ENCODE data around the gene BAIAP2L2.
A peak's percentile ranks its signal among the peaks of the same experiment; 100 is the strongest.

BAIAP2L2 gene

DNA sequence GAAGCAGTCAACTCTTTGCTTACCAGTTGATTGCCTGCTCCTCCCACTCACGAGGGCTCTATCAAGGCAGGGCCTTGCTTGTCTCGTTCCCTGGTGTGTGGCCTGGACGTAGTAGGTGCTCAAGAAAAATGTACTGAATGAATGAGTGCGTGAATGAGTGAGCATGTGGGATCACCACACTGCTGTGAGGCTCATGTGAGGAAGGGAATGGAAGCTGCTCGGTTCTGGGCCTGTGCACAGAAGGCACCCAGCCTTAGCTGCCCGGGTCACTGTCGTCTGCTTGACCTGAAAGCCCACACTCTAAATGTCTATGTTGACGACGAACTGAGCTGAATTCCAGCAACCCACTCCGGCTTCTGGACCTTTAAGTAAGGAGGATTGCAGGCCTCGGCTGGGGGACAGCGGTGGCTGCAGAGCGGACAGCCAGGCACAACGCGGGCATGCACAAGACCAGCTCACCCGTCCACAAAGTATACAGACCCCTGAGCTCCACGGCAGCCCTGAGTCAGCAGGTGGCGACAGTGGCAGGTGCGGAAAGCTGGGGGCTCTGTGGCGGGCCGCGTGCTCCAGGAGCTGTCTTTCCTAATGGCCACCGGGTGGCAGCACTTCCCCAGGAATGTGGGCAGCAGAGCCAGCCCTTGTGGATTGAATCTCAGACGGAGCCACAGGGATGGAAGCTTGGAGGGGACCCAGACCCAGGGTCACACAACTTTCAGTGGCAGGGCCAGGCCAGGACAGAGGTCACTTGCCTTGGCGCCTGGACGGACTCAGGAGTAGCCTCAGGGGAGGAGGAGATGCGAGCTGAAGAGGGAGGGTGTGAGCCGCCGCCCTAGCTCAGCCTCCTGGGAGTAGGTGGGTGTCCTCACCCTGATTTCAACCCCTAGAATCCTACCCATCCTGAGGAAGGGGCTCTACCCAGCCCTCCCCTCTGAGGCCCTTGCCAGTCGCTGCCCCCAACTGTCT is 58.3 kb downstream of the BAIAP2L2 start:
- Histone ChIP-seq H2AFZ (ENCODE audit: low read length) (peak overlapping the region; percentile 43), H3K4me2 (ENCODE audit: low read depth, low read length, poor library complexity, severe bottlenecking) (no peak overlapping the region), H3K9me3 (ENCODE audit: insufficient read depth, low read depth, low read length) (no peaks in the 10 kb centered on the region), H3K9ac (ENCODE audit: low read depth, low read length, poor library complexity, severe bottlenecking) (no peak overlapping the region), H3K4me1 (ENCODE audit: insufficient read depth, low read length, poor library complexity, severe bottlenecking) (no peaks in the 10 kb centered on the region), H3F3A (ENCODE audit: low read depth) (no peaks in the 10 kb centered on the region), H3K9me2 (replicated peaks; ENCODE audit: low read depth, low read length) (no peaks in the 10 kb centered on the region), H3K27me3 (ENCODE audit: insufficient read depth, low read length, poor library complexity, severe bottlenecking) (no peaks in the 10 kb centered on the region), H3K4me3 (ENCODE audit: low read length, poor library complexity, severe bottlenecking) (no peak overlapping the region), H4K20me1 (ENCODE audit: insufficient read depth, low read length, poor library complexity, severe bottlenecking) (no peaks in the 10 kb centered on the region), H3K79me2 (ENCODE audit: insufficient read depth, low read length) (no peaks in the 10 kb centered on the region), H3K36me3 (ENCODE audit: insufficient read depth, low read length) (no peaks in the 10 kb centered on the region)
- TF ChIP-seq, protein P1, sequence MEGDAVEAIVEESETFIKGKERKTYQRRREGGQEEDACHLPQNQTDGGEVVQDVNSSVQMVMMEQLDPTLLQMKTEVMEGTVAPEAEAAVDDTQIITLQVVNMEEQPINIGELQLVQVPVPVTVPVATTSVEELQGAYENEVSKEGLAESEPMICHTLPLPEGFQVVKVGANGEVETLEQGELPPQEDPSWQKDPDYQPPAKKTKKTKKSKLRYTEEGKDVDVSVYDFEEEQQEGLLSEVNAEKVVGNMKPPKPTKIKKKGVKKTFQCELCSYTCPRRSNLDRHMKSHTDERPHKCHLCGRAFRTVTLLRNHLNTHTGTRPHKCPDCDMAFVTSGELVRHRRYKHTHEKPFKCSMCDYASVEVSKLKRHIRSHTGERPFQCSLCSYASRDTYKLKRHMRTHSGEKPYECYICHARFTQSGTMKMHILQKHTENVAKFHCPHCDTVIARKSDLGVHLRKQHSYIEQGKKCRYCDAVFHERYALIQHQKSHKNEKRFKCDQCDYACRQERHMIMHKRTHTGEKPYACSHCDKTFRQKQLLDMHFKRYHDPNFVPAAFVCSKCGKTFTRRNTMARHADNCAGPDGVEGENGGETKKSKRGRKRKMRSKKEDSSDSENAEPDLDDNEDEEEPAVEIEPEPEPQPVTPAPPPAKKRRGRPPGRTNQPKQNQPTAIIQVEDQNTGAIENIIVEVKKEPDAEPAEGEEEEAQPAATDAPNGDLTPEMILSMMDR (conservative IDR thresholded peaks at IDR 0.05; ENCODE audit: low read length), result peak; percentile 98
- no peak for TF ChIP-seq EZH2phosphoT487 (IDR thresholded peaks at IDR 0.05; ENCODE audit: borderline replicate concordance)

DNA sequence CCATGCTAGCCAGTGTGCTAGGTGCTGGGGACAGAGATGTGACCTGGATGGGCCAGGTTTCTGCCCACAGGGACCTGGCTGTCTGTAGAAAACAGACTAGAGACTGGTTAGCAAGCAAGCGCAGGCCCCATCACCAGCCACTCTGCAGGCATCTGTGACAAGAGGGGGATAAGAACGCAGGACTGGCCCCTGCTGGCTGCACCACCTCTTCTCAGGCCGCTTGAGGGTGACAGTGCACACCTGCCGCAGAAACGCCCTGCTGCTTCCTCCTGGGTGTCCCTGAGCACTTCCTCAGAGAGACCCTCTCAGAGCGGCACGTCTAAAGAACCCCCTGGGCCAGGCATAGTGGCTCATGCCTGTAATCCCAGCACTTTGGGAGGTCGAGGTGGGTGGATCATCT is 59.2 kb downstream of the BAIAP2L2 start:
- Histone ChIP-seq H3K79me2 (ENCODE audit: insufficient read depth, low read length) (no peaks in the 10 kb centered on the region), H3F3A (ENCODE audit: low read depth) (no peaks in the 10 kb centered on the region), H4K20me1 (ENCODE audit: insufficient read depth, low read length, poor library complexity, severe bottlenecking) (no peaks in the 10 kb centered on the region), H2AFZ (ENCODE audit: low read length) (no peak overlapping the region), H3K9ac (ENCODE audit: low read depth, low read length, poor library complexity, severe bottlenecking) (no peak overlapping the region), H3K4me2 (ENCODE audit: low read depth, low read length, poor library complexity, severe bottlenecking) (no peak overlapping the region), H3K9me2 (replicated peaks; ENCODE audit: low read depth, low read length) (no peaks in the 10 kb centered on the region), H3K4me3 (ENCODE audit: low read length, poor library complexity, severe bottlenecking) (no peak overlapping the region), H3K27me3 (ENCODE audit: insufficient read depth, low read length, poor library complexity, severe bottlenecking) (no peaks in the 10 kb centered on the region), H3K36me3 (ENCODE audit: insufficient read depth, low read length) (no peaks in the 10 kb centered on the region), H3K9me3 (ENCODE audit: insufficient read depth, low read depth, low read length) (no peaks in the 10 kb centered on the region), H3K4me1 (ENCODE audit: insufficient read depth, low read length, poor library complexity, severe bottlenecking) (no peaks in the 10 kb centered on the region)
- no peak for TF ChIP-seq EZH2phosphoT487 (IDR thresholded peaks at IDR 0.05; ENCODE audit: borderline replicate concordance)
- TF ChIP-seq, protein P1 (conservative IDR thresholded peaks at IDR 0.05; ENCODE audit: low read length), result no peak

DNA sequence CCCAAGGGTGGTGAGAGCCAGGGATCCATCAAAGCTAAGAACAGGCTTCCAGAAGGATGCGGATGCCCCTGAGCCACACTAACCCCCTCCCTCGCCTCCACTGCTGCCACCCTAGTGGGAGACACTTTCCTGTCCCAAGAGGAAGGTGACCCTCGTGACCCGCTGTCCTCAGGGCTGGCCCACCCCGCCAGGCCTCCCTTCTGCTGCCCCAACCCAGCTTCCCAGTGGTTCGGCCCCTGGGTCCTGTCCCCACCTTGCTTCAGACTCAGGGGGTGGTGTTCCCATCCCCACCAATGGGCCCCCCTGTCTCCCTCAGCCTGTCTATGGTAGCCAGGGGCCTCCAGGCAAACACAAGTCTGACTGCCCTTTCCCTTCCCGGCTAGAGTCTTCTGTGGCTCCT is 59.8 kb downstream of the BAIAP2L2 start:
- no peak for TF ChIP-seq EZH2phosphoT487 (IDR thresholded peaks at IDR 0.05; ENCODE audit: borderline replicate concordance)
- TF ChIP-seq, protein P1 (conservative IDR thresholded peaks at IDR 0.05; ENCODE audit: low read length), result no peak
- H3K9me3 ChIP-seq (ENCODE audit: insufficient read depth, low read depth, low read length), result no peaks in the 10 kb centered on the region
- H3K27me3 ChIP-seq (ENCODE audit: insufficient read depth, low read length, poor library complexity, severe bottlenecking), result no peaks in the 10 kb centered on the region
- no peak overlapping the region for H3K9ac ChIP-seq (ENCODE audit: low read depth, low read length, poor library complexity, severe bottlenecking)
- no peak overlapping the region for H3K4me2 ChIP-seq (ENCODE audit: low read depth, low read length, poor library complexity, severe bottlenecking)
- no peak overlapping the region for H3K4me3 ChIP-seq (ENCODE audit: low read length, poor library complexity, severe bottlenecking)
- H2AFZ ChIP-seq (ENCODE audit: low read length), result no peak overlapping the region
- no peaks in the 10 kb centered on the region for H3K36me3 ChIP-seq (ENCODE audit: insufficient read depth, low read length)
- no peaks in the 10 kb centered on the region for H4K20me1 ChIP-seq (ENCODE audit: insufficient read depth, low read length, poor library complexity, severe bottlenecking)
- no peaks in the 10 kb centered on the region for H3K79me2 ChIP-seq (ENCODE audit: insufficient read depth, low read length)
- H3F3A ChIP-seq (ENCODE audit: low read depth), result no peaks in the 10 kb centered on the region
- H3K4me1 ChIP-seq (ENCODE audit: insufficient read depth, low read length, poor library complexity, severe bottlenecking), result no peaks in the 10 kb centered on the region
- H3K9me2 ChIP-seq (replicated peaks; ENCODE audit: low read depth, low read length), result no peaks in the 10 kb centered on the region
